GM18951 (cell line): ENCODE results near the gene RFXAP.

Experiments
- POLR2A ChIP-seq: IDR thresholded peaks from 4 replicates; pipeline ENCODE4 v1.6.1; 2011; ENCODE audit warnings: mild to moderate bottlenecking; ENCODE audit not compliant: insufficient read length, insufficient read depth; ENCODE audit errors: extremely low read depth
- in situ Hi-C: fragments of 300-500 bp; cut with MboI; formaldehyde crosslinking; loops from one replicate; pipeline ENCODE4 v1.12.0; 2022; ENCODE audit warnings: low sequenced_read_pairs, mixed read lengths, inconsistent platforms; ENCODE audit not compliant: unreplicated experiment

Gene RFXAP

DNA sequence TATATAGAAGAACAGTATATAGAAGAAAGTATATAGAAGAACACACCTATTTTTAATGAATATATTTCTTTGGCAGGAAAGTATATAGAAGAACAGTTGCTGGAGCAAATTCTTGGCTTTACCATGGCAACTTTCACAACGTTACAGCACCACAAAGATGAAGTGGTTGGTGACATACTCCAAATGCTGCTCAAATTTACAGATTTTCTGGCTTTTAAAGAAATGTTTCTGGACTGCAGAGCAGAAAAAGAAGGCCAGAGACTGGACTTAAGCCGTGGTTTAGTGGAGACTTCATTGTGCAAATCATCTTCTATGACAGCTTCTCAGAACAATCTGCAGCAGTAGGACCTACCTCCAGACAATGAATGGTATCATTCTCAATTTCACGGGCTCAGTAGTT is 24.3 kb upstream of the RFXAP start:
- no peak for TF ChIP-seq POLR2A
- in situ Hi-C loops: no loop called here

DNA sequence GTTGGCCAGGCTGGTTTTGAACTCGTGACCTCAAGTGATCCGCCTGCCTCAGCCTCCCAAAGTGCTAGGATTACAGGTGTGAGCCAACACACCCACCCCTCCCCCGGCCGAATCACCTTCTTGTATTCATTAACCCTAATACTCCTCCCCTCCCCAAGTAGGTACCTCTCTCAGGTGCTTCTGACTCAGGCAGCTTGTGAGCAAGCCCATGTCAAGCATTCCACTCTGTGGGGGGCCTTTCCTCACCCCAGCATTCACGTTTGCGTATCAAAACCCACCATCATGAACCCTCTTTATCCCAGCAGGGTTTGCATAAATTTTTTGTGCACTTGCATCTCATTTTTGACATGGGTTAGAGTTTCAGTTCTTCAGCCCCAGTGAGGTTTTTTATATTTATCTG is 23.6 kb upstream of the RFXAP start:
- TF ChIP-seq POLR2A: no peak
- in situ Hi-C loops: no loop called here

DNA sequence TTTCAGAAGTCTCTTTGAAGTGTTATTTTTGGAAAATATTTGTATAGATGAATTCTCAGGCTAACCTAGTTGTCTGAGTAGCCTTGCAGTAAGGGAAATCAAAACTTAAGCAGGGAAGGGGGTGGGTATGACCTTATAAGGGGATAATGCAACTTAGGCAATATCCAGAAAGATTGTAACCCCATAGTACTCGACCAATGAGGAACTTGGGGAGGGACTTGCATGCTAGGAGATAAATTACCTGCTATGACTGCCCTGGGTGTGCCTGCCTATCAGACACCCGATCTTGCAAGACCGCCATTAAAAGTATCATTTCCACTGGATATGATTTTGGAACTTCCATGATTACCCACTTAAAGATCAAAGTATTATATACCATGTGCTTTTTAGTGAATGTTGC is 23.0 kb upstream of the RFXAP start:
- no peak for TF ChIP-seq POLR2A
- in situ Hi-C loops: no loop called here

DNA sequence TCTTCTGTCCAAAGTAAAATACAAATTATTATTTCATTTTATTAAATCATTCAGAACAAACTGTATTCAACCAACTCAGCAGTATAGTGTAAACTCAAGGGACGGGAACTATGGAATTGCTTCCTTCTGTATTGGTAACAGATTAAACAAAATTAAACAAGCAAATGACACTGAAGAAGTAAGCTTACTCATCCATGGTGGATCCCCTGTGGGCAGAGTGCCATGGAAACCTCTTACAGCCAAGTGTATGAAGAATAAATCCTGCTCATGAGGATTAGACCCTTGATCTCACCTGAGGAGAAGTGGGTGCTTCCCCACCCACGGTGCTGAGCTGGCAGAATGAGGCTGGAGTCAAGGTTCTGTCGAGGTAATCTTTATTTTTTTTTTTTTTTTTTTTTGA is 18.0 kb upstream of the RFXAP start:
- in situ Hi-C loops: no loop called here
- TF ChIP-seq POLR2A: no peak

DNA sequence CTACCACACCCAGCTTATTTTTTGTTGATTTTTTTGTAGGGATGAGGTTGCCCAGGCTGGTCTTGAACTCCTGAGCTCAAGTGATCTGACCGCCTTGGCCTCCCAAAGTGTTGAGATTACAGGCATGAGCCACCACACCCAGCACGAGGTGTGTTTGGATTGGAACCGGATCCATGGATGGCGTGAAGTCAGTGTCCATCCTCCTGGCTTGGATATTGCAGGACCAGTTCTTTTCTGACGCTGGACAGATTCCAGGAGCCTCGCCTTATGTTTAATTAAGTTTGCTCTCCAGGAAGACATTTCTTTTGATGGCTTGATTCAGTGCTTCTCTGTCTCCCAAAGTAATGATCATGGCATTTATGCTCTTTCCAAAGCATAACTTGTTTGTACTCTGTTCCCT is 14.4 kb upstream of the RFXAP start:
- in situ Hi-C loops: no loop called here
- TF ChIP-seq POLR2A: no peak

DNA sequence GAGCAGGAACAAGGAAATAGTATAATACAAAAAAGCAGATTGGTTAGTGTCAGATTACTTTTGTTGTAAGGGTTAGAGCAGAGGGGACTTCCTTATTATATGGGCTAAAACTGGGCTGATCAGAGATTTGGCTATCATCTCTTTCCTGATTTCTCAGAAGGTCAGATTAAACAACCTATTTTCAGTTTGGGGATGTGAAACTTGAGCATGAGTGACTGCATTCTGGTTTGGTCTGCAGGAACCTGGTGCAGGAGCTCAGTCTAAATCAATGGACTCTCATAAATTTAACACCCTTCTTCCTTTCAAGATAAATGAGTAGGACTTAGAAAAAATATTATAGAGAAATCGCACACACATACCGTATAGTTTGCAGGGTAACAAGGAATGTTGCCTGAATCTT is 12.9 kb upstream of the RFXAP start:
- in situ Hi-C loops: no loop called here
- TF ChIP-seq POLR2A: no peak

DNA sequence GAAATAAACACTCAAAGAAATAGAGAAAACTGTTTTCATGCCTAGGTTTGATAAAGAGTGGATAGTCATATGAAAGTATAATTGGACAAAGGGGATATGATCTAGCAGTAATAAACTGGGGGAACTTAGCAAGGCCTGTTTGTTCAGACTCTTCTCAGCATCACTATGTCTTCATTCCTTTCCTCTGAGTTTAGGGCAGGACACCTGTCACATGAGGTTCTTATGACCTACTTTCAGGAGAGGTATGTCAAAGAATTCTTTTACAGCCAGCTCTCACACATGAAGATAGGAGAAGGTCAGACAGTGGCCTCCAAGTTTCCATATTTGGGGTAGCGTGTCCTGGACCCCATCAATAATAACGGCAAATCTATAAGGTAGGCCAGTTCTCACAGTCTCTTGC is 11.4 kb upstream of the RFXAP start:
- in situ Hi-C loops: no loop called here
- no peak for TF ChIP-seq POLR2A

DNA sequence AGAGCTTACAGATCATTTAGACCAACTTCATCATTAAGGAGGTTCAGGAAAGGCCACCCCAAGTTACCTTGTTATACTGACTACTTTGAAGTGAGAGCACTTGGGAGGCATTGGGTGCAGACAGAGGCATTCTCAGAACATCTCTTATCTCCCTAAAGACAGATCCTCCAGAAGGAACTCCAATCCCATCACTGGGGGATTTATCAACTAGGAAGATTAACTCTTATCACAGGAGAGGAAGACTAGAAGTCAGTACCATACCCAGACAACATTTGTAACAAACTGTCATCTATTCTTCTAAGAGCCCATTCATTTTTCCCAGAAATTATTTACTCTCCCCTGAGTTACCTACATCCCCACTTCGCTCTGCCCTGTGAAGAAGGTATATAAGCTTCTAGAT is 5.8 kb upstream of the RFXAP start:
- no peak for TF ChIP-seq POLR2A
- in situ Hi-C loops: no loop called here

DNA sequence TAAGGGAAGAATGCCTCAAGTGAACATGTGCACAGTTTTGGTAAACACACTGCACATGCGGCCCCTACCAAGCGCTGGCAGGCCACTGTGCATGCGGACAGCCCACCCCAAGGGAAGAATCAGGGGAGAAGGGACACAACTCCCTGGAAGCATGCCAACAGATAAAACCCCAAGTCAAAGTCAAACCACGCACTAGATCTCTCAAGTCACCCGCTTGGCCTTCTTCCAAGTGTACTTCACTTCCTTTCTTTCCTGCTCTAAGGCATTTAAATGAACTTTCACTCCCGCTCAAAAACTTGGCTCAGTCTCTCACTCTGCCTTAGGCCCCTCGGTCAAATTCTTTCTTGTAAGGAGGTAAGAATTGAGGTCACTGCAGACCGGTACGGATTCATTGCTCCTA is 4.6 kb upstream of the RFXAP start:
- TF ChIP-seq POLR2A: no peak
- in situ Hi-C loops: no loop called here

DNA sequence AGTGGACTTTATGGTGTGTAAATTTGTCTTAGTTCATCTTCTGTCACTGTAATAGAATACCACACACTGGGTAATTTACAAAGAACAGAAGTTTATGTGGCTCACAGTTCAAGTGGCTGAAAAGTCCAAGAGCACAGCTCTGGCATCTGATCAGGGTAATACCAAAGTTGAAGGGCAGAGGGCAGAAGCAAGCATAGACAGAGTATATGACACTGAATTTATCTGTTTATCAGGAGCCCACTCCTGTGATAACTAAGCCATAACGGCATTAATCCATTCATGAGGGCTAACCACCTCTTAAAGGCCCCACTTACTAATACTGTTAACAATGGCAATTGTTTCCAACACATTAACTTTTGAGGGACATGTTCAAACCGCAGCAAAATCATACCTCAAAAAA is 4.0 kb upstream of the RFXAP start:
- in situ Hi-C loops: no loop called here
- TF ChIP-seq POLR2A: no peak

DNA sequence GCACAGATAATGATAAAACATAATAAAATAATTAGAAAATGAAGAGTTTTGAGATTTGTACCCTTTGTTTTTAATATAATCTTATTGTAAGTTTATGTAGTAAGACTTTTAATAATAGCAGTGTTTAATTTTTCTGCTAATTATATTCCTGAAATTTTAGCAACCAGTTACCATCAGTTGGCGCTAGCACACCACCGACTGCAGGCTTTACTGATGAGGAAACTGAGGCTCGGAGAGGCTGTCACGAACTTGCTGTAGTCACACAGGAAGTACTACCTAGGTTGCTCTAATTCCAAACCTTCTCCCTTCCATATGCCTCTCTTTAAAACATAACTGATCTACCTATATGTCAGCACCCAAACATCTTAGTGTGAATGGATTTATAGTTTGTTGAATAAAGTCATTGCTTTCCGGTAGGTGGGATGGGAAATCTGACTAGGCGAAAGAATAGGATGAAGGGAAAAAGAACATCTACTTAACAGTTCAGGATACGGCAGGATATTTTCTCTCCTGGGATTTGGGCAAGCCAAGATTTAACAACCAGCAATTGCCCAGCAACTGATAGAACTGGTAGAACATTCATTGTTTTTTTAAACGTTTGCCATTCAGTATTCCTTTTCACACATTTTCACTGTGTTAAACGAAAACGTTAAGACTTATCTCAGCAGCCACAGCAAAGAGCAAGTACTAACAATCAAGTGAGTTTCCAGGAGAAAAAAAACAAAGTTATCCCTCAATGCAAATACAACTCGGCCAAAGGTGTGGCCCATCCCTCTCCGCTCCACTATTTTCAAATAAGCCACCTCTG is 822 bp upstream of the RFXAP start:
- no peak for TF ChIP-seq POLR2A
- in situ Hi-C loops: no loop called here

DNA sequence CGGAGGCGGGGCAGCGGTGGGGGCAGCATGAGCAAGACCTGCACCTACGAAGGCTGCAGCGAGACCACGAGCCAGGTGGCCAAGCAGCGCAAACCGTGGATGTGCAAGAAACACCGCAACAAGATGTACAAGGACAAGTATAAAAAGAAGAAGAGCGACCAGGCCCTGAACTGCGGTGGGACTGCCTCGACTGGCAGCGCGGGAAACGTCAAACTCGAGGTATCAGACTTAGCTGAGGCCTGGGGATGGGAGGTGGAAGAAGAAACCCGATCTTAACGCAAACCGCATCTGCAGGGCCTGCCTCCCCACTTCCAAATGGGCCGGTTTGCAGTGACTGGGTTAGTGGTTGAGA is 693 bp downstream of the RFXAP start:
- TF ChIP-seq POLR2A: no peak
- in situ Hi-C loops: no loop called here

DNA sequence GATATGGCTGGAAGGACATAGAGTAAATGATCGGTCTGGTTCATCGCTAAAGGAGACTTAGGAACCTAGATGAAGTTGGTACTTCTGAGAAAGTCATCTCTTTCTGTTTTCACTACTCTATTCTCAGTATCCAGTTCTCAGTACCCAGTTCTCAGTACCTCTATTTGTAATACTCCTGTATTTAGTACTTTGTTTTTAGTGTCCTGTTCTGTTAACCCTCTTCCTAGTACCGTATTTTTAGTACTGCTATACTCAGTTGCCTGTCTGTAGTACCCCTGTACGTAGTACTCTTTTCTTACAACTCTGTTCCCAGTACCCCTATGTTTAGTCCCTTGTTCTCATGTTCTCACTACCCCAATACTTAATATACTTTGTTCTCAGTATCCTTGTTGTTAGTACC is 1.2 kb downstream of the RFXAP start:
- no peak for TF ChIP-seq POLR2A
- in situ Hi-C loops: no loop called here

DNA sequence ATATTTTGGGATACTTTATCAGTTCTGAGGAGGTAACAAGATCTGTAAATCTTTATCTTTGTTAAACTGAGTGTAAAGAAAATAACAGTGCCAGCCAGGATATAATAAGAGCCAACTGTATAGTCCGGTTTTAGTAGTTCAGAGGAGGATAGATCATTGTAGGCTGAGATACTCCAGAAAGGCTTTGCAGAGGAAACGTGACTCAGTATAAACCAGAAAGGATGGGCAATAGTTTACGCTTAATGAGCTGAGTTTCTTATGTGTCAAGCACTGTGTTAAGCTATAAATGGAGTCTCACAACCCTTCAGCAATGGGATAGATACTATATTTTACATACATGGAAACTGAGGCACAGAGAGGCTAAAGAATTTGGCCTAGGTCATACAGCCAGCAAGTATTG is 3.8 kb downstream of the RFXAP start:
- TF ChIP-seq POLR2A: no peak
- in situ Hi-C loops: no loop called here

DNA sequence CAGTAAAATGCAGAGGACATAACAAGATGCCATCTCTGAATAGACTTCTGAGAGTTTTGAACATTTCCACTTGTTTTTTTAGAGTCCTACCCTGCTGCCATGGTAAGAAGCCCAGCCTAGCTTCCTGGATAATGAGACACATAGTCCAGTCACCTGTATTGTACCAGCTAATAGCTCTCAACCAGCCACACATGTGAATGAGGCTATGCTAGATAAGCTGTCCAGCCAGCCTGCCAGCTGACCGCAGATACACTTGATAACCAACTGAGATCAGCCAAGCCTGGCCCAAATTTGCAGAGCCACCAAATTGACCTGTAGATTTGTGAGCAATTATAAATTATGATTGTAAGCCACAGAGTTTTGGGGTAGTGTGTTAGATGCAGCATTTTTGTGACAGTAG is 10.7 kb downstream of the RFXAP start:
- TF ChIP-seq POLR2A: no peak
- in situ Hi-C loops: no loop called here
